HepG2 (cell line): ENCODE data around the gene ARHGAP21.

Source experiments
- CCAR2 ChIP-seq: fragments of 200-400 bp; formaldehyde crosslinking; optimal IDR thresholded peaks from 2 replicates; pipeline ENCODE3; 2018; ENCODE audit warnings: low read depth, mild to moderate bottlenecking, low read length, moderate library complexity
- ELK4 ChIP-seq: sonication (generic); formaldehyde crosslinking; IDR thresholded peaks from 2 replicates; pipeline ENCODE4 v1.9.0; 2021; ENCODE audit warnings: missing genetic modification reagents, borderline replicate concordance
- ESRRA ChIP-seq: sonication (generic); formaldehyde crosslinking; IDR thresholded peaks from 2 replicates; pipeline ENCODE4 v1.5.1; 2020; ENCODE audit warnings: mild to moderate bottlenecking, low read depth, missing genetic modification reagents
- FIP1L1 ChIP-seq: fragments of 200-400 bp; formaldehyde crosslinking; IDR thresholded peaks from 2 replicates; pipeline ENCODE4 v1.6.1; 2018; ENCODE audit warnings: low read depth, mild to moderate bottlenecking, low read length, moderate library complexity, borderline replicate concordance; ENCODE audit not compliant: insufficient read depth
- MYC ChIP-seq: sonication (generic); formaldehyde crosslinking; IDR thresholded peaks from 2 replicates; pipeline ENCODE4 v1.9.0; 2021; ENCODE audit warnings: missing genetic modification reagents, borderline replicate concordance
- NFIB ChIP-seq: sonication (generic); formaldehyde crosslinking; IDR thresholded peaks from 2 replicates; pipeline ENCODE4 v1.9.0; 2021; ENCODE audit warnings: missing genetic modification reagents, mild to moderate bottlenecking, borderline replicate concordance
- SETDB1 ChIP-seq: sonication (generic); formaldehyde crosslinking; IDR thresholded peaks from 2 replicates; pipeline ENCODE4 v1.5.1; 2020; ENCODE audit warnings: missing genetic modification reagents, mild to moderate bottlenecking, borderline replicate concordance
- SMAD1 ChIP-seq: sonication (generic); formaldehyde crosslinking; IDR thresholded peaks from 2 replicates; pipeline ENCODE4 v1.4.0; 2020; ENCODE audit warnings: missing genetic modification reagents, low read depth, mild to moderate bottlenecking, borderline replicate concordance
- TBX2 ChIP-seq: sonication (generic); formaldehyde crosslinking; IDR thresholded peaks from 2 replicates; pipeline ENCODE4 v1.5.0; 2020; ENCODE audit warnings: missing genetic modification reagents, mild to moderate bottlenecking, borderline replicate concordance
- ZNF274 ChIP-seq: sonication (generic); formaldehyde crosslinking; IDR thresholded peaks from 2 replicates; pipeline ENCODE4 v1.5.1; 2020; ENCODE audit warnings: mild to moderate bottlenecking, missing genetic modification reagents
- ZNF564 ChIP-seq: sonication (generic); formaldehyde crosslinking; IDR thresholded peaks from 2 replicates; pipeline ENCODE4 v1.8.1; 2023; ENCODE audit warnings: mild to moderate bottlenecking, missing genetic modification reagents
- ZNF605 ChIP-seq: sonication (generic); formaldehyde crosslinking; IDR thresholded peaks from 2 replicates; pipeline ENCODE4 v1.8.0; 2022; ENCODE audit warnings: mild to moderate bottlenecking, missing genetic modification reagents
- TF ChIP-seq, protein P1 (sequence below): sonication (generic); formaldehyde crosslinking; IDR thresholded peaks from 2 replicates; pipeline ENCODE4 v1.5.0; 2020; ENCODE audit warnings: mild to moderate bottlenecking, missing genetic modification reagents, moderate library complexity
- TF ChIP-seq, protein P2 (sequence below): sonication (generic); formaldehyde crosslinking; IDR thresholded peaks from one replicate; pipeline ENCODE4 v1.5.1; 2020; ENCODE audit warnings: mild to moderate bottlenecking, missing genetic modification reagents; ENCODE audit errors: not compliant biosample characterization

GRCh38 chr10:24695452-24695851 lies 28.2 kb downstream of the ARHGAP21 start:
- no peak for TF ChIP-seq SETDB1 (CRISPR knock-in tag)
- TF ChIP-seq, protein P1, sequence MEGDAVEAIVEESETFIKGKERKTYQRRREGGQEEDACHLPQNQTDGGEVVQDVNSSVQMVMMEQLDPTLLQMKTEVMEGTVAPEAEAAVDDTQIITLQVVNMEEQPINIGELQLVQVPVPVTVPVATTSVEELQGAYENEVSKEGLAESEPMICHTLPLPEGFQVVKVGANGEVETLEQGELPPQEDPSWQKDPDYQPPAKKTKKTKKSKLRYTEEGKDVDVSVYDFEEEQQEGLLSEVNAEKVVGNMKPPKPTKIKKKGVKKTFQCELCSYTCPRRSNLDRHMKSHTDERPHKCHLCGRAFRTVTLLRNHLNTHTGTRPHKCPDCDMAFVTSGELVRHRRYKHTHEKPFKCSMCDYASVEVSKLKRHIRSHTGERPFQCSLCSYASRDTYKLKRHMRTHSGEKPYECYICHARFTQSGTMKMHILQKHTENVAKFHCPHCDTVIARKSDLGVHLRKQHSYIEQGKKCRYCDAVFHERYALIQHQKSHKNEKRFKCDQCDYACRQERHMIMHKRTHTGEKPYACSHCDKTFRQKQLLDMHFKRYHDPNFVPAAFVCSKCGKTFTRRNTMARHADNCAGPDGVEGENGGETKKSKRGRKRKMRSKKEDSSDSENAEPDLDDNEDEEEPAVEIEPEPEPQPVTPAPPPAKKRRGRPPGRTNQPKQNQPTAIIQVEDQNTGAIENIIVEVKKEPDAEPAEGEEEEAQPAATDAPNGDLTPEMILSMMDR, result no peak
- no peak for TF ChIP-seq CCAR2
- TF ChIP-seq FIP1L1, result no peak
- TF ChIP-seq ZNF605 (CRISPR knock-in tag), result no peak
- TF ChIP-seq ESRRA (CRISPR knock-in tag), result no peak
- TF ChIP-seq TBX2 (CRISPR knock-in tag), result no peak
- TF ChIP-seq ZNF274 (CRISPR knock-in tag), result no peak
- no peak for TF ChIP-seq MYC (CRISPR knock-in tag)
- TF ChIP-seq ELK4 (CRISPR knock-in tag), result no peak
- TF ChIP-seq, protein P2, sequence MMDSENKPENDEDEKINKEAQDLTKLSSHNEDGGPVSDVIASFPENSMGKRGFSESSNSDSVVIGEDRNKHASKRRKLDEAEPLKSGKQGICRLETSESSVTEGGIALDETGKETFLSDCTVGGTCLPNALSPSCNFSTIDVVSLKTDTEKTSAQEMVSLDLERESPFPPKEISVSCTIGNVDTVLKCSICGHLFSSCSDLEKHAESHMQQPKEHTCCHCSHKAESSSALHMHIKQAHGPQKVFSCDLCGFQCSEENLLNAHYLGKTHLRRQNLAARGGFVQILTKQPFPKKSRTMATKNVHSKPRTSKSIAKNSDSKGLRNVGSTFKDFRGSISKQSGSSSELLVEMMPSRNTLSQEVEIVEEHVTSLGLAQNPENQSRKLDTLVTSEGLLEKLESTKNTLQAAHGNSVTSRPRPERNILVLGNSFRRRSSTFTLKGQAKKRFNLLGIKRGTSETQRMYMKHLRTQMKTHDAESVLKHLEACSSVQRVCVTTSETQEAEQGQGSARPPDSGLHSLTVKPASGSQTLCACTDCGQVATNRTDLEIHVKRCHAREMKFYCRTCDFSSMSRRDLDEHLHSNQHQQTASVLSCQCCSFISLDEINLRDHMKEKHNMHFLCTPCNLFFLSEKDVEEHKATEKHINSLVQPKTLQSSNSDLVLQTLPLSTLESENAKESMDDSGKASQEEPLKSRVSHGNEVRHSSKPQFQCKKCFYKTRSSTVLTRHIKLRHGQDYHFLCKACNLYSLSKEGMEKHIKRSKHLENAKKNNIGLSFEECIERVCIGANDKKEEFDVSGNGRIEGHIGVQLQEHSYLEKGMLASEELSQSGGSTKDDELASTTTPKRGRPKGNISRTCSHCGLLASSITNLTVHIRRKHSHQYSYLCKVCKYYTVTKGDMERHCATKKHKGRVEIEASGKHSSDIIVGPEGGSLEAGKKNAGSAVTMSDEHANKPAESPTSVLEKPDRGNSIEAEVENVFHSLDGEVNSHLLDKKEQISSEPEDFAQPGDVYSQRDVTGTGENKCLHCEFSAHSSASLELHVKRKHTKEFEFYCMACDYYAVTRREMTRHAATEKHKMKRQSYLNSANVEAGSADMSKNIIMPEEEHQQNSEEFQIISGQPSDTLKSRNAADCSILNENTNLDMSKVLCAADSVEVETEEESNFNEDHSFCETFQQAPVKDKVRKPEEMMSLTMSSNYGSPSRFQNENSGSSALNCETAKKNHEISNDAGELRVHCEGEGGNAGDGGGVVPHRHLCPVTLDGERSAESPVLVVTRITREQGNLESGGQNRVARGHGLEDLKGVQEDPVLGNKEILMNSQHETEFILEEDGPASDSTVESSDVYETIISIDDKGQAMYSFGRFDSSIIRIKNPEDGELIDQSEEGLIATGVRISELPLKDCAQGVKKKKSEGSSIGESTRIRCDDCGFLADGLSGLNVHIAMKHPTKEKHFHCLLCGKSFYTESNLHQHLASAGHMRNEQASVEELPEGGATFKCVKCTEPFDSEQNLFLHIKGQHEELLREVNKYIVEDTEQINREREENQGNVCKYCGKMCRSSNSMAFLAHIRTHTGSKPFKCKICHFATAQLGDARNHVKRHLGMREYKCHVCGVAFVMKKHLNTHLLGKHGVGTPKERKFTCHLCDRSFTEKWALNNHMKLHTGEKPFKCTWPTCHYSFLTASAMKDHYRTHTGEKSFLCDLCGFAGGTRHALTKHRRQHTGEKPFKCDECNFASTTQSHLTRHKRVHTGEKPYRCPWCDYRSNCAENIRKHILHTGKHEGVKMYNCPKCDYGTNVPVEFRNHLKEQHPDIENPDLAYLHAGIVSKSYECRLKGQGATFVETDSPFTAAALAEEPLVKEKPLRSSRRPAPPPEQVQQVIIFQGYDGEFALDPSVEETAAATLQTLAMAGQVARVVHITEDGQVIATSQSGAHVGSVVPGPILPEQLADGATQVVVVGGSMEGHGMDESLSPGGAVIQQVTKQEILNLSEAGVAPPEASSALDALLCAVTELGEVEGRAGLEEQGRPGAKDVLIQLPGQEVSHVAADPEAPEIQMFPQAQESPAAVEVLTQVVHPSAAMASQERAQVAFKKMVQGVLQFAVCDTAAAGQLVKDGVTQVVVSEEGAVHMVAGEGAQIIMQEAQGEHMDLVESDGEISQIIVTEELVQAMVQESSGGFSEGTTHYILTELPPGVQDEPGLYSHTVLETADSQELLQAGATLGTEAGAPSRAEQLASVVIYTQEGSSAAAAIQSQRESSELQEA (CRISPR knock-in tag), result no peak
- no peak for TF ChIP-seq NFIB (CRISPR knock-in tag)
- no peak for TF ChIP-seq ZNF564 (CRISPR knock-in tag)
- no peak for TF ChIP-seq SMAD1 (CRISPR knock-in tag)
